AG09319 (cell line): ENCODE data around the gene HOXA3.

Experiments
- DNase-seq: peaks from one replicate; pipeline ENCODE4 v3.0.0-alpha.2; 2010; ENCODE audit warnings: low read depth; ENCODE audit errors: extremely low read depth
- TF ChIP-seq, protein P1 (sequence below): IDR thresholded peaks from 2 replicates; pipeline ENCODE4 v1.5.1; 2011; ENCODE audit warnings: low read depth, mild to moderate bottlenecking, inconsistent platforms, low read length, moderate library complexity

HOXA3 gene

DNA sequence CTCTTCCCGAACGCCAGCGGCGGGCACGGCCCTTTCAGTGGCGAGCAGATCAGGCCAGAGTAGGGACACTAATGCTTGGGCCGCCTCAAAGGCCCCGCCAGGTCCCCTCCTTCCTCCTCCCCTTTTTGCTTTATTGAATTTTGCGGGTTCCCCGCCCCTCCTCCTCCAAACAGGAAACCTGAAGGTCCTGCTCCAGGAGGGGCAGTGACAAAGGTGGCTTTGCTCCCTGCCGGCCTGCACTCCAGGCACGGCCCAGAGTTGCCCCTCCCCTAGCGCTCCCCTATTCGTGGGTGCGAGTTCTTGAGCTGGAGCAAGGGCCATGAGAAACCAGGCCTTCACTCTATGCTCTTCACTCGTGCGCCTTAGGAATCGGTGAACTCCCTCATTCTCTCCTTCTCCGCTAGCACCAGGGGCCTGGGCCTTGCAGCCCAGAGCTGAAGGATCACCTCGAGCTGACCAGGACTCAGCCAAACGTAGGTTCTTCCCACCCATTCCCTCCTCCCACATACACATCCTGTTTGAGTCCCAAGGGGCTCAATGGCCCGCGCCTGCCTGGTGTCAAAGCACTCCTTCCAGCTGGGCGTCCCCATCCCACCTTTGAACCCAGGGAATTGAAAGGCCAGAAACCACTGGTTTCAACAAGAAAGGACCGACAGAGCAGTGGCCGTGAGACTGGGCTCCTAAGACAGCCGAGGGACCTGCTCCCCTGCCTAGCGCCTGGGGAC lies 4.2 kb downstream of the HOXA3 start:
- no peak for DNase-seq
- TF ChIP-seq, protein P1, sequence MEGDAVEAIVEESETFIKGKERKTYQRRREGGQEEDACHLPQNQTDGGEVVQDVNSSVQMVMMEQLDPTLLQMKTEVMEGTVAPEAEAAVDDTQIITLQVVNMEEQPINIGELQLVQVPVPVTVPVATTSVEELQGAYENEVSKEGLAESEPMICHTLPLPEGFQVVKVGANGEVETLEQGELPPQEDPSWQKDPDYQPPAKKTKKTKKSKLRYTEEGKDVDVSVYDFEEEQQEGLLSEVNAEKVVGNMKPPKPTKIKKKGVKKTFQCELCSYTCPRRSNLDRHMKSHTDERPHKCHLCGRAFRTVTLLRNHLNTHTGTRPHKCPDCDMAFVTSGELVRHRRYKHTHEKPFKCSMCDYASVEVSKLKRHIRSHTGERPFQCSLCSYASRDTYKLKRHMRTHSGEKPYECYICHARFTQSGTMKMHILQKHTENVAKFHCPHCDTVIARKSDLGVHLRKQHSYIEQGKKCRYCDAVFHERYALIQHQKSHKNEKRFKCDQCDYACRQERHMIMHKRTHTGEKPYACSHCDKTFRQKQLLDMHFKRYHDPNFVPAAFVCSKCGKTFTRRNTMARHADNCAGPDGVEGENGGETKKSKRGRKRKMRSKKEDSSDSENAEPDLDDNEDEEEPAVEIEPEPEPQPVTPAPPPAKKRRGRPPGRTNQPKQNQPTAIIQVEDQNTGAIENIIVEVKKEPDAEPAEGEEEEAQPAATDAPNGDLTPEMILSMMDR: no peak

DNA sequence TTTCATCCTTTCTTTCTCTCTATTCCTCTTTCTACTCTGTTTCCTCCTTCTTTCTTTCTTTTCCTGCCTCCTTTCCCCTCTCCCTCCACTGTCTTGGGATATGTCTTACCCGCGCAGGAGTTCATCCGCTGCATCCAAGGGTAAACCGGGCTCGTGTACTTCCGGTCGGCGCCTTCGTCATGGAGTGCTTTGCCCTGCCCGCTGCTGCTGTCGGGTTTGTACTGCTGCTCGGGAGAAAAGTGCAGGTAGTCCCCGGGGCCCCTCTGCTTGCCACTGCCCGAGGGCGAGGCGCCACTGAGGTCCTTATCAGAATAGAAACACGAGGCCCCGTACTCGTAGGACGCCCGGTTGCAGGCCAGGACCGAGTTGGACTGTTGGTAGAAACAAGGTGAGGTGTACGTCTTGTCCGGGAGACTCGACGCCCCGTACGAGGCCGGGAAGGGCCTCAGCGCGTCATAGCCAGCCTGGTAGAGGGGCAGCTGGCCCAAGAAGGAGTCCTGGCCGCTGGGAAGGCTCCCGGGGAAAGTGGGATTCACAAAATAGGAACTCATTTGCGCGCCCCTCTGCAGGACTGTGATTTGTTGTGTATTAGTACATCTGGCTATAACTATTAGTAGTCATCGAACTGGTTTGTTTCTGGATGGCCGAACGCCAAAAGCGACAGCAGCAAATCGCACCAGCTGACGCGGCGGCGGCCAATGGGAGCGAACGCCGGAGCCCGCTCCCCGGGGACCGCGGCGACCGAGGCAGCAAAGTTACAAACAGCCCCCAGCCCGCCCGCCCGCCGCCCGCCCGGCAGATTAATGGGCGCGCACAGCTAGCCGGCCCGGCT lies 5.0 kb downstream of the HOXA3 start, which contains the start of gene HOXA6:
Gene HOXA6 (minus strand): TSS at position 576 of the 832 bp plus-strand sequence. CDS start 25 bp downstream, at position 551.
- DNase-seq: no peak
- TF ChIP-seq, protein P1: no peak

DNA sequence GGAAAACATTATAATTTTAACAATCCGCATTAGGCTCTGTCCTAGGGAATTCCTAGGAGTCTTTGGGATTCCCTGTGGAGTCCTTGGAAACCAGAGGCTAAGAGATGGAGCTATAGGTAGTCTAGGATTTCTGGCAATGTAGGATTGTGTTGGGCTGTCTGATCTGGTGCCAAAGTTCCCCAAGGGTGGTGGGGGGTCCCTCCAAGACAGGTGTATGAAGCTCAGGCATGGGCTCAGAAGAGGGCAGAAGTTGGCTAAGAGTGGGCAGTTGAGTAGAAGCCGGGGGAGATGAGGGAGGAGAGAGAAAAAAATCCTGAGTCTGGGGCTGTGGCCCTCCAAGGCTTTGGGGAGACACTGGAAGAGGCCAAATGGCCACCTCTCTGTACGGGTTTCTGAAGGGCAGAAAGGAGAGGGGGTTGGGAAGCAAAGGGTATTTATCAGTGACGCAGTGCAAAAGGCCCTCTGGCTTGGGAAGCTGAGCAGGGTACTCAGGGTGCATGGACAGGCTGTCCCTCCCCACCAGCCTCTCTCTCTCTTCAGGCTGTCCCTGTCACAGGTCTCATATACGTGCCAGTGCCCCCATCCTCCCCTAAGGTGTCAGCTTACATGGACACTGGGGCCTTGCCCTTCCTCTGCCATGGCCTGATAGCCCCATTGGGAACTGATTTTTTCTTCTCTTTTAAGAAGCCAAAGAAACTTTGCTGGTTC lies 5.7 kb downstream of the HOXA3 start:
- no peak for DNase-seq
- TF ChIP-seq, protein P1: no peak

DNA sequence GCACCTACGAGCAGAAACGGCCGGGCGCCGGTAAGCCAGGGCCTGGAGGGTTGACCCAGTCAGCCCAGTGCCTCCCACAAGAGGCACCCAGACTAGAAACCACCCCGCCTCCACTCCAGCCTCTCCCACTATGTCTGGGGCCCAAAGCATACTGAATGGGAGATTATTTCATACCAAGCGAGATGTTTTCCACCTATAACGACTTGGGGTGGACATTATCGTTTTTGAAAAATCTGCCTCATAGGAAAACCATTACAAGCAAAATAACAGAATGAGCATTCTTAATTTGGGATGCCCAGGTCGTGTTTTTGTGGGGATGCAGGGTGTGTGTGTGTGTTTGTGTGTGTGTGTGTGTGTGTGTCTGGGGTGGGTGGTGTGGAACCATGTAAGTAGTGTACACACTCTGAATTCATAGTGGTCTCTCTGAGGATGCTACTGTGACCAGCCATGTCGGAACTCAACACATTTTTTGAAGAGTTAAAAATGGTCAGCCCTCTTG lies 6.4 kb downstream of the HOXA3 start:
- DNase-seq: no peak
- TF ChIP-seq, protein P1: no peak

DNA sequence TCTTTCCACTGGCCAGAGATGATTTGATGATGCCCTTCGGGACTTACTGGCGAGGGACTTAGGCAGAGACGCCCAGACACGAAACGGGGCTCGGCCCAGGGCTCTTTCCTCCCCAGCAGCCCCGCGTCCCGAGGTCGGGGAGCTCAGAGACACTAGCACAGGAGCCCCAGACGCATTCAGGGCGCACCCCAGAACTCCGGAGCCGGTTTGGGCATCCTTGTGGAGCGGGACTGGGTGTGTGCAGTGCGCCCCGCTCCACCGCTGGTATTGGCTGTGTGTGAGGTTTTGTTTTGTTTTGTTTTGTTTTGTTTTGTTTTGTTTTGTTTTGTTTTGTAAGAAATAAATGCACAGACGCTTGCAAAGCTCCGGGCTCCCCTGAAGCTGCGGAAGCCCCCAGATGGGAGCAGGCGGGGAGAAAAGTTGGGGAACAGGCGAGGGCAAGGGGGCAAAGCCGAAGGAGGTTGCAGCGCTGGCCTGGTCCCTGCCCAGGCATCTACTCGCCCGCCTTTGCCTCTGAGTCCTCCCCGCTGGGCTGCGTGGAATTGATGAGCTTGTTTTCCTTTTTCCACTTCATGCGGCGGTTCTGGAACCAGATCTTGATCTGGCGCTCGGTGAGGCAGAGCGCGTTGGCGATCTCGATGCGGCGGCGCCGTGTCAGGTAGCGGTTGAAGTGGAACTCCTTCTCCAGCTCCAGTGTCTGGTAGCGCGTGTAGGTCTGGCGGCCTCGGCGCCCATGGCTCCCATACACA lies 7.0 kb downstream of the HOXA3 start:
- TF ChIP-seq, protein P1: no peak
- no peak for DNase-seq

DNA sequence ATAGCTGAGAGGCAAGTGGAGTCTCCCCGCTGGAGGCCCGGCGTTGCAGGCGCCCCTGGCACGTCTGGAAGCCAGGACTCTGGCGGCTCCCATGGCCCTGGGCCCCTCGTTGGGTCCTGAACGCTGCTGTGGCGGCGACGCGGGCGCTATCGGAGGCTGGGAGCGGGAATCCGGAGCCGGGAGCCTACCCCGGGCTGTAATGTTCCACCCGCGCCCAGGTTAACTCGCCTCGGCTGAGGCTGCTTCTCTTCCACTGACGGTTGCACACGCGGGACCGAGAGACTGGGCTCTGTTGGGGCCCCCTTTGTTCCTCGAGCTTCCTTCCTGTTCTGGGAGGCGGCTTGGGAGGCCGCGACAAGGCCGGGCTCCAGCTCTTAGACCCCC lies 7.6 kb downstream of the HOXA3 start:
- DNase-seq: no peak
- TF ChIP-seq, protein P1: no peak
